Suppressor macrophage (primary cell): ENCODE data around the gene METTL13.
"Not testable (repeated sequence)": the region's sequence is repeated elsewhere in the genome, so short reads cannot be mapped to it uniquely, and the experiment has no call there.

Experiments used
- DNase-seq, 4 experiments: peaks; one replicate each; pipeline ENCODE4 v3.0.0-alpha.2; 2020 to 2022

METTL13 gene

GRCh38 chr1:171769171-171769570 is 12.3 kb upstream of the METTL13 start:
- peak in 1 of 4 experiments; percentile 10 for DNase-seq

- DNase-seq, result no peak
Observed at GRCh38 chr1:171769754-171770153, 11.7 kb upstream of the METTL13 start.

GRCh38 chr1:171772312-171772711 is 9.1 kb upstream of the METTL13 start:
- peak in 1 of 4 experiments; percentile 7 for DNase-seq

- DNase-seq, result peak in 2 of 4 experiments; percentile 9 to 22
Observed at GRCh38 chr1:171780583-171781175, 781 bp upstream of the METTL13 start.

- DNase-seq, result no peak
Observed at GRCh38 chr1:171783816-171784530, 2.5 kb downstream of the METTL13 start.

- DNase-seq, result no peak
Observed at GRCh38 chr1:171784784-171785183, 3.3 kb downstream of the METTL13 start.

- no peak for DNase-seq
Observed at GRCh38 chr1:171785766-171786165, 4.3 kb downstream of the METTL13 start.

- no peak for DNase-seq
Observed at GRCh38 chr1:171786534-171786933, 5.1 kb downstream of the METTL13 start.

GRCh38 chr1:171787686-171788480 is 6.4 kb downstream of the METTL13 start:
- no peak for DNase-seq

GRCh38 chr1:171788696-171789095 is 7.2 kb downstream of the METTL13 start:
- DNase-seq, result no peak

GRCh38 chr1:171790318-171790717 is 8.9 kb downstream of the METTL13 start:
- no peak for DNase-seq

- no peak for DNase-seq
Observed at GRCh38 chr1:171792656-171793369, 11.4 kb downstream of the METTL13 start.

- no peak for DNase-seq
Observed at GRCh38 chr1:171793636-171794035, 12.2 kb downstream of the METTL13 start.

- peak; percentile 36 to 73 (median 60) for DNase-seq
Observed at GRCh38 chr1:171794085-171794484, 12.6 kb downstream of the METTL13 start.

GRCh38 chr1:171796592-171796991 is 15.1 kb downstream of the METTL13 start:
- no peak for DNase-seq

- DNase-seq, result no peak
Observed at GRCh38 chr1:171798311-171798710, 16.9 kb downstream of the METTL13 start.

- no peak for DNase-seq
Observed at GRCh38 chr1:171798765-171799164, 17.3 kb downstream of the METTL13 start.

GRCh38 chr1:171799166-171799565 is 17.7 kb downstream of the METTL13 start:
- DNase-seq, result no peak

- DNase-seq, result not testable (repeated sequence)
Observed at GRCh38 chr1:171799698-171800097, 18.2 kb downstream of the METTL13 start.

GRCh38 chr1:171800342-171800741 is 18.9 kb downstream of the METTL13 start:
- DNase-seq, result no peak

GRCh38 chr1:171800851-171801250 is 19.4 kb downstream of the METTL13 start:
- DNase-seq, result no peak

- peak; percentile 52 to 73 (median 53) for DNase-seq
Observed at GRCh38 chr1:171801487-171801891, 20.0 kb downstream of the METTL13 start.

- no peak for DNase-seq
Observed at GRCh38 chr1:171802207-171802606, 20.7 kb downstream of the METTL13 start.
